AG10803 (cell line): ENCODE measurements around the gene NUDCD2.

ENCODE experiments used
- DNase-seq: peaks from one replicate; pipeline ENCODE4 v3.0.0; 2010; ENCODE audit warnings: low read depth
- H3K4me3 ChIP-seq: 2 replicates; pipeline ENCODE4 v1.5.1; 2011; ENCODE audit warnings: mild to moderate bottlenecking, low read length, control low read depth
- TF ChIP-seq, protein P1 (sequence below): conservative IDR thresholded peaks from 2 replicates; pipeline ENCODE4 v1.5.1; 2011; ENCODE audit warnings: mild to moderate bottlenecking, low read length, control low read depth, inconsistent platforms

Gene NUDCD2, protein sequence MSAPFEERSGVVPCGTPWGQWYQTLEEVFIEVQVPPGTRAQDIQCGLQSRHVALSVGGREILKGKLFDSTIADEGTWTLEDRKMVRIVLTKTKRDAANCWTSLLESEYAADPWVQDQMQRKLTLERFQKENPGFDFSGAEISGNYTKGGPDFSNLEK

DNA sequence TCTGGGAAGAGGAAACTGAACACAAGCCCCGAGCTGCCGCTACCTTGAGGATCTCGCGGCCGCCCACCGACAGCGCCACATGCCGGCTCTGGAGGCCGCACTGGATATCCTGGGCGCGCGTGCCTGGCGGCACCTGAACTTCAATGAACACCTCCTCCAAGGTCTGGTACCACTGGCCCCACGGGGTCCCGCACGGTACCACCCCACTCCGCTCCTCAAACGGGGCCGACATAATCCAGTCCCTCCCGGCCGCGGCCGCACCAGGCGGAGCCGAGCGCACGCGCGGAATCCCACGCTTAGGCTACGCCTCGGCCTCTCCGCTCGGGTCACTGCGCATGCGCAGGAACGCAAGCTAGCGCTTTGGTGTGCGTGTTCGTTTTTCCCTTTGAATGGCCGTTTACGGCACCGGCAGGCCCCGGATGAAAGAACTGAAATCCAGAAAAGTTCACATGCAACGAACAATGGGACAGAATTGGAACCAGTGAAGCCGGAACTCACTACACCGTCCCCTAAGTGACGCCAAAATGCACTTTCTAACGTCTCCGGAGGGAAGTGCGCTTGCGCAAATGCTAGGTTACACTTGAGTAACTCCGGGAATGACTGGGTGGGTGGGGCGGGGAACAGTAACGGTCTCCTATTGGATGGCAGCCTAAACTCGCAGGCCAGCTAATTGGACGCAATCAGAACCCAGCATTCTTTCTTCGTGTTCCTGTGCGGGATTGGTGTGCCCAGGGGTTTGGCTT, at the start of gene NUDCD2:
TSS of gene NUDCD2 (minus strand) at position 284 of the 743 bp plus-strand sequence. CDS start at position 232, 52 bp downstream.
- DNase-seq = peak; percentile 98
- TF ChIP-seq, protein P1, sequence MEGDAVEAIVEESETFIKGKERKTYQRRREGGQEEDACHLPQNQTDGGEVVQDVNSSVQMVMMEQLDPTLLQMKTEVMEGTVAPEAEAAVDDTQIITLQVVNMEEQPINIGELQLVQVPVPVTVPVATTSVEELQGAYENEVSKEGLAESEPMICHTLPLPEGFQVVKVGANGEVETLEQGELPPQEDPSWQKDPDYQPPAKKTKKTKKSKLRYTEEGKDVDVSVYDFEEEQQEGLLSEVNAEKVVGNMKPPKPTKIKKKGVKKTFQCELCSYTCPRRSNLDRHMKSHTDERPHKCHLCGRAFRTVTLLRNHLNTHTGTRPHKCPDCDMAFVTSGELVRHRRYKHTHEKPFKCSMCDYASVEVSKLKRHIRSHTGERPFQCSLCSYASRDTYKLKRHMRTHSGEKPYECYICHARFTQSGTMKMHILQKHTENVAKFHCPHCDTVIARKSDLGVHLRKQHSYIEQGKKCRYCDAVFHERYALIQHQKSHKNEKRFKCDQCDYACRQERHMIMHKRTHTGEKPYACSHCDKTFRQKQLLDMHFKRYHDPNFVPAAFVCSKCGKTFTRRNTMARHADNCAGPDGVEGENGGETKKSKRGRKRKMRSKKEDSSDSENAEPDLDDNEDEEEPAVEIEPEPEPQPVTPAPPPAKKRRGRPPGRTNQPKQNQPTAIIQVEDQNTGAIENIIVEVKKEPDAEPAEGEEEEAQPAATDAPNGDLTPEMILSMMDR = peak; percentile 21; the same call in 1 of the 2 replicates
- peak within 1 kb of the TSS; percentile 90 for H3K4me3 ChIP-seq

DNA sequence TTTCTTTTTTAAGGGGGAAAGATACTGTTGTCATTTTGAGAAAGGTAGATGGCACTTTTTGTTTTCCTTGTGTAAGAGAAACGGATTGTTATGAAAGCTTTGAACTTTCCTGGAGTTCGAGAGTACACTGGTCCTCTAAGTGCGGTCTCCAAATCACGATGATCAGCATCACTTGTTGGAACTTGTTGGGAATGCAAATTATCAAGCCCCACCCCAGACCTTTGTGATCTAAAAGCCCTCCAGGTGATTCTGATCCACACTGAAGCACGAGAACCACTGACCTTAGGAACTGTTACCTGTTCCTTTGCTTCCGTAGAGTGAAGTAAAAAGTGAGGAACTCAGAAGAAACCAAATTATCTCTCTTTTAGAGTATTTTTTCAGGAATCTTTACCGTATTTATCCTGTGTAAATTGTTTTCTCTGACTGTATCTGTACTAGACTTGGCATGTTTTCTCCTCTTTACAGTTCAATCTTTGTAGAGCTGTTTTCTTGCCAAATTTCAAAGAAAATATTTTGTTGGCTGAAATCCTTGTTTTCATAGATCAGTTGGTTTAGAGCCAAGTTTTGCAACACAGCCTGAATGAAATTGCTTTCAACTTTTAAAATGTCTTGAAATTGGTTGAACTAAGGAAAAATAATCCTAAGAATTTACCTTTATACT, 49.5 kb upstream of the NUDCD2 start:
- DNase-seq = peak; percentile 70
- peak overlapping the region; percentile 43 for H3K4me3 ChIP-seq

GRCh38 chr5:163508753-163509152, 48.9 kb upstream of the NUDCD2 start:
- DNase-seq = no peak
- TF ChIP-seq, protein P1 = no peak
- peak overlapping the region; percentile 43 for H3K4me3 ChIP-seq

More for the DNA sequence above, 49.5 kb upstream of the NUDCD2 start:
- TF ChIP-seq, protein P1 = no peak

DNA sequence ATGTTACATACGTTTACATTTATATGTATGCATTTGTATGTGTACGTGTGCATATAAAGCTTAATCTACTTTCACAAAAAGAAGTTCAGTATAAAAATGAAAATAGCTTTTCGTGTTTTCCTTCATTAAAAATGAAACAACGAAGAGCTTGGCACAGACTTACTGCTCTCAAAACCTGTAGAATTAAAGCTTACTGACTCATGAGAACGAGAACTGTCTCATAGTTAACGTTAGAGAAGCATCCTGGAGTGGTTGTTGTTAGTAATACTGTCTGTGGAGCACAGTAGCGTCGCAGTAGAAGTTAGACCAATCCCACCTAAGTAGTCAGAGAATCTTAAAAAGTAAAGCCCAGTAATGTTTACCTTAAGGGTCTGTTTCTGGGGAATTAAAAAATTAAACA, 46.8 kb upstream of the NUDCD2 start:
- H3K4me3 ChIP-seq = peak overlapping the region; percentile 82
- TF ChIP-seq, protein P1 = no peak
- DNase-seq = peak; percentile 50

DNA sequence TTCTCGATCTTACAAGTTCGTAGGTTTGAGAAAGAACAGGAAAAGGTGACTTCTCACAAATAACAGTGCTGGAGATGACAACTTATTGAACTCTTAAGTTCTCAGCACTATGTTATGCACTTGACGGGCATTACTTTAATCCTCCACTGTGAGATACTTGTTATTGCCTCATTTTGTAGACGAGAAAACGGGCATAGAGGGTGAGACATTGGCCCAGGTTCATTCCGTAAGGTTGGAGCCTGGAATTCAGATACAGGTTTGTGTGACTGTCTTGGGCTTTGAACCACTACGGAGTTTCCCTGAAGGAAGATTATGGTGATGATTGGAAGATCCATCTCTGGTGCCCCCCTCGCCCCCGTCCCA, 46.2 kb upstream of the NUDCD2 start:
- DNase-seq = no peak
- H3K4me3 ChIP-seq = peak overlapping the region; percentile 82
- TF ChIP-seq, protein P1 = no peak

DNA sequence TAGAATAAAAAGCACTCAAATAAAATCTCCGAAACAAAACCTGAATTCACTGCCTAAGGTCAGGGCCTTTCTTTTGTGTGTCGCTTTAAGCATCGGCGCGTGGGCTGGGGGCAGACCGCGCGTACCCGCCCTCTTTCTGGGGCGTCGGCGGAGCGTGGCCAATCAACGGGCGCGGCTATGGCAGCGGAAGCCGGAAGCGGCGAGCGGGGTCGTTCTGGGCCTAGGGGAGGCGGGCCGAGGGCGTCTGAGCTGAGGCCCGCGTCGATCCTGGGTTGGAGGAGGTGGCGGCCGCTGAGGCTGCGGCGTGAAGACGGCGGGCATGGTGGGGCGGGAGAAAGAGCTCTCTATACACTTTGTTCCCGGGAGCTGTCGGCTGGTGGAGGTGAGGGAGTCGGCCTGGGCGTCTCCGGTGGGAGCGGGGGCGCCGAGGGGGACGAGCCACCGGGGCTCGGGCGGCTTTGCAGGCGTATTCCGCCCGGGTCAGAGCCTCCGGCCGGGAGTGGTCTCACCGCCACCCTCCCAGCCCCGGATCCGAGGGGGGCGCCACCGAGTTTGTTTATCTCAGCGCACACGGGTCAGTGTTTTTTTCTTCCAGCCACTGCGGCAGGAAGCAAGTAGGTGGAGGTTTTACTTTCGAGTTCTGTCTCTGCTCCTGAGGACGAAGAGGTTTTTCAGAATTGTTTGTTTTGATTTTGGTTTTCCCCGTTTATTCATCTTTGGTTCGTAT, 45.6 kb upstream of the NUDCD2 start, which contains the start of gene MAT2B:
TSS of gene MAT2B (plus strand) at position 252 of the 727 bp plus-strand sequence. CDS start at position 320, 68 bp downstream.
- peak; percentile 88 for DNase-seq
- H3K4me3 ChIP-seq = peak within 1 kb of the TSS; percentile 82
- TF ChIP-seq, protein P1 = peak; percentile 44
